Kidney glomerular epithelial cell (primary cell): ENCODE measurements around the gene ADRM1.

Experiments used
- DNase-seq: peaks from one replicate; lab custom pipeline; 2025; lab: John Stamatoyannopoulos, UW

ADRM1 gene, protein sequence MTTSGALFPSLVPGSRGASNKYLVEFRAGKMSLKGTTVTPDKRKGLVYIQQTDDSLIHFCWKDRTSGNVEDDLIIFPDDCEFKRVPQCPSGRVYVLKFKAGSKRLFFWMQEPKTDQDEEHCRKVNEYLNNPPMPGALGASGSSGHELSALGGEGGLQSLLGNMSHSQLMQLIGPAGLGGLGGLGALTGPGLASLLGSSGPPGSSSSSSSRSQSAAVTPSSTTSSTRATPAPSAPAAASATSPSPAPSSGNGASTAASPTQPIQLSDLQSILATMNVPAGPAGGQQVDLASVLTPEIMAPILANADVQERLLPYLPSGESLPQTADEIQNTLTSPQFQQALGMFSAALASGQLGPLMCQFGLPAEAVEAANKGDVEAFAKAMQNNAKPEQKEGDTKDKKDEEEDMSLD

DNA sequence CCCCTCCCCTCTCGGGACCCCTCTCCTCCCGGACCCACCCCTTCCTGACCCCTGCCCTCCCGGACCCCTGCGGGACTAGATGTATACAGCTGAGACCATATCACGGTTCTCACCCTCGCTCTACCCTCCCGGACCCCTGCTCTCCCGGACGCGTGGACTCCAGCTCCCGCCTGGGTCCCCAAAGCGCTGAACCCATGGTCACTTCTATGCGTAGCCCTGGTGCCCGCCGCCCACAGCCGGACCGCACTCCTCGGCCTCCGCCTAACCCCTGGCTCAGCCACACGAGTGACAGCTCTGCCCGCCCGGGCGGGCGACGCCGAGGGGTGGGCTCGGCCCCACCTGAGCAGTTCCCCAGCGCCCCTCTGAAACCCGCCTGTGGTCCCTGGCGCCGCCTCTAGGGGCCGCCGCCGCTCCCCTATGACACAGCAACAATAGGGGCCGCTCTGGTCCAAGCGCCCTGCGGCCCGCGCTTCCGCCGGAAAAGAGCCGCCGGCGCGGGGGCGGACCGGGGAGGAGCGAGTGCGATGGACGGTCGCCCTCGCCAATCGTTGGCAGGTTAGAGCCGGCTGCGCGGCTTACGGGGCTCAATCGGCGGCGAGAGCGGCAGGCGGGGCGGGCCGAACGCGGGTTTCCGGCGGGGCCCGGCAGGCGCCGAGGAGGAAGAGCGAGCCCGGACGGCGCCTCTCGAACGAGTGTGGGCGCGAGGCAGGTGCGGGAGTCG, at the start of gene ADRM1:
Gene ADRM1 (plus strand): TSS at position 657 of the 721 bp plus-strand sequence. CDS start 572 bp downstream, outside the sequence.
- peak; percentile 89 for DNase-seq

DNA sequence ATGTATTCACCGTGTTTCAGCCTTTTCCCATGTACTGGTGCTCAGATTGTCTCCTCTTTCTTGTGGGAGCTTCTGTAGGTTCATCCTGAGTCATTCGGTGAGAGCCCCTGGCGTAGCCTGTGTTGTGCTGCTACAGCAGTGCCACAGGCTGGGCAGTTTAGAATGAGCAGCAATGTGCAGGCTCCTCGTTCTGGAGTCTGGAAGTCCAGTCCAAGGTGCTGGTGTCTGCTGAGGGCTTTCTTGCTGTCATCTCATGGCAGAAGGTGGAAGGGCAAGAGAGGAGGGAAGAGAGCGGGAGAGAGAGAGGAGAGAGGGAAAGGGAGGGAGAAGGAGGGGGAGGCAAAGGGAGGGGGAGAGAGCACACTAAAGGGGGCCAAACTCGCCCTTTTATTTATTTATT, 49.4 kb upstream of the ADRM1 start:
- no peak for DNase-seq

DNA sequence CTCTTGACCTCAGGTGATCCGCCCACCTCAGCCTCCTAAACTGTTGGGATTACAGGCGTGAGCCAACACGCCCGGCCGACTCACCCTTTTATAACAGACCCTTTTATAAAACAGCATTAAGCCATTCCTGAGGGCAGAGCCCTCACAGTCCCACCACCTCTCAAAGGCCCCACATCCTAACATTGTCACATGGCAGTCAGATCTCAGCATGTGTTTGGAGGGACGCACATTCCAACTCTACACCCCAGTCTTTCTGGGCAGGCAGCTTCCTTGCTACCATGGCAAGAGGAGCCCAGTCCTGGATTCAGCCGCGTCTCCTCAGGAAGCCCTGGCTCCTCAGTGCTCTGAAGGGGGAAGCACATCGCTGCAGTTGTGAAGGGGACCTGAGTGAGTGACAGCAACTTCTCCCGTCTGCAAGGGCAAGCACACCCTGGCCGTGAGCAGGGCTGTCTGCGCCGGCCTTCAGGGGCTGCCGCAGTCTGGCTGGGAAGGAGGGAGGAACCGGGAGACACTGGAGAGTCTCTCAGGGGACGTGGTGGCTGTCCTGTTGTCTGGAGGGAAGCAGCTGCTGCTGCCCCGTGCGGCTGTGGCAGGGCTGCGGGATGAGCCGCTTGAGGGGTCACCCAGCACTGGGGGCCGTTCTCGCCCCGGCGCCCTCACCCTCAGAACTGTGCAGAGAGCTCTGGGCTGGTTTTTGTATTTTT, 48.6 kb upstream of the ADRM1 start:
- DNase-seq = no peak

DNA sequence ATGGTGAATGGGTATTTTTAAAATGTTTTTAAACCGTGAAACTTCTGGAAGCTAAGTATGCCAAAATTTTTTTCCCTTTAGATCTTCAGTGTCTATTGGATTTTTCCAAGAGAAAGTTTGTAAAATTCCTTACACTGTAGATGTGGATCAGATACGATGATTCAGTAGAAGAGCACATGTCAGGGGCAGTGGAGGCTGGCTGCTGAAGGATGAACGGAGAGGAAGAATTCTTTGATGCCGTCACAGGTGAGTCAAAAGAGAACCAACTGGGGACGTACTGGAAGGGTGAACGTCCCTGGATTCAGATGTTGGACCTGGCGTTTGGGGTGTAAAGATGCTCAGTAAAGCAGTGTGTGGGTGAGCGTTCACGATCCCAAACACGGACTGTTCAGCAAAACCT, 46.8 kb upstream of the ADRM1 start:
- no peak for DNase-seq

DNA sequence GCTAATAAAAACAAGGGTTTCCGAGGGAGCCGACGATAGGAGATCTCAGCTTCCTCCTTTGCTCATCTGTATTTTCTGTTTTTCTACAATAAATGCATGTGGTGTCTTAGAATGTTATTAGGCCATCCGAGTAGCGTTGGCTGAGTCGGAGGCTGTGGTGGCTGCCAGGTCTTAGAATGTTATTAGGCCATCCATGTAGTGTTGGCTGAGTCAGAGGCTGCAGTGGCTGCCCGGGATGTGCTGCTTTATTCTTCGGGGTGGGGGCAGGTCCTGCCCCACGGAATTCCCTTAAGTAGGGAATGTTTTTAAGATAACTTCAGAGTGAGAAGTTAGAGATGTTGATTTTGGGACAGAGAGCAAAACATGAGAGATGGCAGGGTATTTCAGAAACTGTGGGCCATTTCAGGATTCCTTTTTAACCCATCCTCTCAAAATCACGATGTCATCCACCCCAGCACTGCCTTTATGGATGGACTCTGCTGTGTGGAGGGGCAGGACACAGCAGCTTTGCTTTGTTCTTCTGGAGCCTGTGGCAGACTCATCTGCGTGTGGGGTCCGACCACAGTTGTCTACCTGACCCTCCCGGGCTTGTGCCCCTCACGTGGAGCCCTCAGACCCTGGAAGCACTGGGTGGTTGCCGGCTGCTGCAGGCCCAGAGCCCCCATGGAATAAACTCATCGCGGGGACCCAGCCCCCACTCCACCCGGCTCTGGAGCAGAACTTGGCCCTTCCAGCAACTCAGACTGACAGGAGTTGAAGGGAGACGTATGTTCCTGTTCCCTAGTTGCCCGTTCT, 44.1 kb upstream of the ADRM1 start:
- DNase-seq = peak; percentile 61

DNA sequence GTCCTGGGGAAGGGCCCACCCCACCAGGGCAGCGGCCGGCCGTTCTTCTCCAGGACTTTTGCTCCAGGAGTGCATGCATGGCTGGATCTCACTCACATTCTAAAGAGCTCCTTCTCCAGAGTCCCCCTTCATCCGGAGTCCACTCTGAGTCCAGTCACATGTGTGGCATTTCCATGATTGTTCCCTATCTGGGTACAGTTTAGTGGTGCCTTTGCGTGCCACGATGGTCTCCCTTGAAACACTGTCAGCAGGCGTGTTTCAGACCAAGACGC, 43.6 kb upstream of the ADRM1 start:
- DNase-seq = no peak

DNA sequence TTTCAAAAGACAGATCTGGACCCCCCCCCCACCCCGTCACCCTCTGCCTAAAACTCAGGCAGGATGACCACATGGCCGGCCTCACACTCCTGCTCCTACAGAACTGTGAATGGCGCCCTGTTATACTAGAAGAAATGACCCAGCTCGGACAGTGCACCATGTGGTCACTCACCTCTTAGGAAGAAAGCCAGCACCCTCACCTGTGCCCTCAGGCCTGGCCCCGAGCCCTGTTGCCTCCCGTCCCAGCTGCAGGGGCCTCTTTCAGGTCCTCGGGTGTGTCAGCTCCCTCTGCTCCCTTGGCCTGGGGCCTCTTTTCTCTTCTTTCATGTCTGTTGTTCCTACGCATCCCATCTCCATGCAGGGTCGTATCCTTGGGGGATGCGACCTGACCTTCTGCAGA, 40.7 kb upstream of the ADRM1 start:
- no peak for DNase-seq

DNA sequence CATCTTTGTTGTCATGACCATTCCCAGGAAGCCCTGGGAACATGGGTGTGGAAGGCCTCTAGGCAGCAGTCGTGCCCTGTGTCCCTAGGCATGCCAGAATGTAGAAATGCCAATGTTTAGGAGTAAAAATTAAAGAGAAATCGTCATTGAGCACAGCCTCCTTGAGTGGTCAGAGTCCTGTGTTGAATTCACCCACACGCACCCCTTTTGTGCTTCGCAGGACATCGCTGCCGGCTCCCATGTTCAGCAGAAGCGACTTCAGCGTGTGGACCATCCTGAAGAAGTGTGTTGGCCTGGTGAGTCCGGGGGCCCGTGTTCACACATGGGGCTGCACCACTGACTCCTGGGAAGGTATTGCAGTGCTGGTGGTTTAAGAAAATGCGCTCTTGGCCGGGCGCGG, 39.4 kb upstream of the ADRM1 start:
- DNase-seq = no peak

DNA sequence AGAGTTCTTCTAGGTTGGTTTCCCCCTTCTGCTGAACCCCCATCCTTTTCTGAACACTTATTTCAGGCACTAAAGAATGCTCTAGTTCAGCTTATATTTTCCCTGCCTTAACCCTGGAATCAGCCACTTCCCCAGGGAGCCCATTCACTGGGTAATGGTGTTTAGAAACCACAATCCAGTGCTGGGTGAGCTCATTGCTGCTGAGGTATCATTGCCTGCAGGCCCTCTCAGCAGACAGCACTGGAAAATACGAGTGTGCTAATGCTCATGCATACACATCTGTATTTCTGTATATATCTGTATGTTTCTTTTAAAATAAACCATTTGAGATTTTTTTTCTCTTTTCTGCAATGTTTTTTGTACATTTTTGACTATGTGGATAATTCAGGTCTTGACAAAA, 37.4 kb upstream of the ADRM1 start:
- no peak for DNase-seq

DNA sequence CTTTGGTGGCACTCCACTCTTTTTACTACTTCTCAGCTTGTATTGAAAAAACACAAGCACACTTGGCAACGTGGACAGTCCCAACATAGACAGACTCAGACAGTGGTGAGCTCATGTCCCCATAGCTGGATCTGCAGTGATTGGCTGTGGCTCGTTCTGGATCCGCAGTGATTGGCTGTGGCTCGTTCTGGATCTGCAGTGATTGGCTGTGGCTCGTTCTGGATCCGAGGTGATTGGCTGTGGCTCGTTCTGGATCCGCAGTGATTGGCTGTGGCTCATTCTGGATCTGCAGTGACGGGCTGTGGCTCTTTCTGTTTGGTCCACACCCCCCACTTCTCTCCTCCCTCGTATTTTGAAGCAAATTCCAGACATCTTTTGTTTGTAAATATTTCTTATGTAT, 36.5 kb upstream of the ADRM1 start:
- no peak for DNase-seq

DNA sequence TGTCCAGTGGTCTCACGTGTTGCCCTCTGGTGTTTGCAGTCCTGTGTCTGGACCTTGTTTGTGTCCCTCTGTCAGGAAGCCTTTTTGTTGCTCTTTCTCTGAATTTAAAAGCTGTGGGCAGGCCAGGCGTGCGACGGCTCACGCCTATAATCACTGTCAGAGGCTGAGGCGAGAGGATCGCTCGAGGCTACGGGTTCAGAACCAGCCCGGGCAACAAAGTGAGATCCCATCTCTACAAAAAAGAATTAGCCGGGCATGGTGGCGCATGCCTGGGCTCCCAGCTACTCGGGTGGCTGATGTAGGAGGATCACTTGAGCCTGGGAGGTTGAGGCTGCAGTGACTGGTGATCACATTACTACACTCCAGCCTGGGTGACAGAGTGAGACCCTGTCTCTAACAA, 35.9 kb upstream of the ADRM1 start:
- DNase-seq = no peak

DNA sequence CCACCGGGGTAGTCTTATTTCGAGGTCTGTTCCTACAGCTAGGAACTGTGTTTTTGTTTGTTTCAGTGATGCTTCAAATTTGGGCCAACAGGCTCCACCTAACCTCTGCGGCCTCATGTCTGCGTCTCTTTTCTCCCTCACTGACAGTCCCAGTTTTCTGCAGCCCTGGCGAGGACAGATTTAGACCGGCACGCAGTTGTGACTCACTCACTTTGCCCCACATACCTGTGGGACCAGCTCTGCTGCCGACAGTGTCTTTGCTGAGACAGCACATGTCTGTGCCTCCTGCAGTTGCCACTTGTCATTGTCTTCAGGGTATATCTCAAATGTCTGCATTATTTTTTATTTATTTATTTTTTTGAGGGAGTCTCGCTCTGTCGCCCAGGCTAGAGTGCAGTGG, 35.3 kb upstream of the ADRM1 start:
- no peak for DNase-seq

DNA sequence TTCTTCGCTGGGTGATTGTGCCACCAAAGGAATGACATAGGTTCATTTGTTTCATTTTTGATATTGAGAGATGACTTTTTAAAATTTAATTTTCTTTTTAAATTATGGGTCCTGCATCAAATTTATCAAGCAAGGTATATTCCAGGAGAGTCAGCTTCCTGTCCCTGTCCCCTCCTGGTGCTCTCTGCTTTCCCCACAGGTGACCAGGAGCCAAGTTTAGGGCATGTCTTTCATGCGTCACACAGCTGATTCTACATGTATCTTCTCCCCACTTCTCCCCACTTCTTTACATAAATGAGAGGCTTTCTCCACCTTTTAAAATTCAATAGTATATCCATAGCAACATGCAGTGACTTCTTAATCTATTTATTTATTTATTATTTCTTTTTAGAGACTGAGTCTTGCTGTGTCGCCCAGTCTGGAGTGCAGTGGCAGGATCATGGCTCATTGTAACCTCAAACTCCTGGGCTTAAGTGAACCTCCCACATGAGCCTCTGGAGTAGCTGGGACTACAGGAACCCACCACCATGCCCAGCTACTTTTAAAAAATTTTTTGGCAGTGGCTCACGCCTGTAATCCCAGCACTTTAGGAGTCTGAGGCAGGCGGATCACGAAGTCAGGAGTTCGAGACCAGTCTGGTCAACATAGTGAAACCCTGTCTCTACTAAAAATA, 34.4 kb upstream of the ADRM1 start:
- DNase-seq = no peak

DNA sequence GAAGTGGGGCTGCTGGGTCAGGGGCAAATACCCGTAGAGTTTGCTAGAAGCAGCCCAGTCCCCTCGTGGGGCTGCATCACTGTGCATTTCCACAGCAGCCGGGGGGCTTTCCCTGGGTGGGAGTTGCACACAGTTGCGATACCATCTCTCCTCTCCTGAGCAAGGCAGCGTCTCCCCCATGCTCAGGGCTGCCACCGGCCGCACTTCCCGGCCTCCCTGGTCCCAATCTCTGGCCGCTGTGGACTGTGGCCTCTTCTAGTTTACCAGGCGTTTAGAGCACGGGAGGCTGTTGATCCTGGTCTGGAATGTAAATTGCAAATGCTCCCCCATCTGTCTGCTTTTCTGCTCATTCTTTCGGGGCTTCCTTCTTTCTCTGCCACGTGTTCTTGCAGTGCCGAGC, 33.4 kb upstream of the ADRM1 start:
- DNase-seq = no peak

DNA sequence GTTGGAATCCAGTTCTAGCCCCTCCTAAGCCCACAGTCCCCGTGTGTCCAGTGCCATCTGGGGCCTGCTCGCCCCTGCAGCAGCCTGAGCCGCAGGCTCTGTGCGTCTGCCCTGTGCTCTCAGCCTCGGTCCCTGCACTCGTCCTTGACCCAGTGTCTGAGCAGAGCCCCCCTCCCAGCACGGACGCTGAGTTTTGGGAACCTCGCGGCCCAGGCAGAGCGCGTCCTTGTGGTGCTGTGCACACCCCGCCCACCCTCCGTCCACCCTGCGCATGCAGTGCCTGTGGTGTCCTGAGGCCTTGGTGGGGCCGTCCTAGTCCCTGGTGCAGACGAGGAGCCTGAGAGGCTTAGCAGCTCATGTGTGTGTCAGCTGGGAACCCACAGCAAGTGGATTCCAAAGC, 32.9 kb upstream of the ADRM1 start:
- DNase-seq = no peak

DNA sequence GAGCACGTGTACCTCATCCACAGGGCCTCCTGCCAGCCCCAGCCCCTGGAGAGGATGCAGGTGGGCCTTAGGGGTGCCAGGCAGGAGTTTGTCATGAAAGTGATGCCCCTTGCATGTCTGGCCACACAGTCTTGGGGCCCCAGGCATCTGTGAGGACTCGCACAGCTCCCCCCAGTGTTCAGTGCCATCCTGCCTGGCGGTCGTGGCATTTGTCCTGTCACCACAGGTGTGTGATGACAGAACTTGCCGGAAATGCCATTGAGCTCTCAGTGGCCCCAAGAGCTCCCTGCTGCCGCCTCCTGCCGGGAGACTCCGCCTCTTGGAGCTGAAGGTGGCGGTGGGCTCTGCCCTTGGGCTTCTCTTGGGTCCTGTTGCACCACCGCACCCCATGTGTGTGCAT, 30.6 kb upstream of the ADRM1 start:
- DNase-seq = no peak

DNA sequence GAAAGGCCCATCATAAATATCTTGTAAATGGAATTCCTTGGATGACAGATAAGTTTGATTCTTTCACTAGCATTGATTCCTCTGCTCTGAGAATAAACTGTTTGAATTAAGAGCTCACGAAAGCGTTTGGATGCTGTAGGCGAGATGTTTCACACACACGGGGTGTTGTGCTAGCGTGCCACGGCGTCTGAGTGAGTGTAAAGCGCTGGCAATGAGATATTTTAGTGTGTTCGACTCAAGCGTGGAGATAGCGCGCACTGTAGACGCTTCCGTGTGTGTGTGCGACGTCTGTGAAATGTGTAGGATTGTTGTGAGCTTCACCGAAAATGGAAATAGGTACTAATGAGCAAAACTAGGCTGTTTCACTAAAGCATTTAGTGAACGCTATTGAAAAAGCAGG, 29.4 kb upstream of the ADRM1 start:
- no peak for DNase-seq

DNA sequence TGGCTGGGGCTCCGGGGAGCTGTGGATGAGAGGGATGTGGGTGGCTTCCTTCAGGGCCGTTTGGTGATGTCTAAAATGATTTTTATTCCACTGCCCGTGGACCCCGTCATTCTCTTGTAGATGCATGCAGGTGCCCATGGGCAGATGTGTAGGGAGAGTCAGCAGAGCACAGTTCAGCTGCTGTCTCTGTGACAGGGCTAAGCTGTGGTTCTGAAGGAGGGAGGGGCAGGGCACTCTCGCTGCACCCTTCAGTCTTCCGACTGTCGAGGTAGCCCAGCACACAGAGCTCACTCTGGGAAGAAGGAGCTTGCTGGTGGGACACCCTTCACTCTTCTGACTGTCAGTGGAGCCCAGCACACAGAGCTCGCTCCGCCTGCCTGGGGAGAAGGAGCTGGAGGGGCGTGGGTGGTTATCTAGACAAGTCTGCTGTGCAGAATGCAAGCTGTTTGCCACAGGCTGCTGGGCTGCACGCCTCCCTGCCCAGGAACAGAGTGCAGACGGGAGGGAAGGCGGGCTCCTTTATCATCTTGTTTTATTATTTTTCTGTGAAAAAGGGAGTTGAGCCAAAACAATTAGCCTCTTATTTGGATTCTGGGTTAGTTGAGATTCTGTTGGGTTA, 28.4 kb upstream of the ADRM1 start:
- peak; percentile 78 for DNase-seq

DNA sequence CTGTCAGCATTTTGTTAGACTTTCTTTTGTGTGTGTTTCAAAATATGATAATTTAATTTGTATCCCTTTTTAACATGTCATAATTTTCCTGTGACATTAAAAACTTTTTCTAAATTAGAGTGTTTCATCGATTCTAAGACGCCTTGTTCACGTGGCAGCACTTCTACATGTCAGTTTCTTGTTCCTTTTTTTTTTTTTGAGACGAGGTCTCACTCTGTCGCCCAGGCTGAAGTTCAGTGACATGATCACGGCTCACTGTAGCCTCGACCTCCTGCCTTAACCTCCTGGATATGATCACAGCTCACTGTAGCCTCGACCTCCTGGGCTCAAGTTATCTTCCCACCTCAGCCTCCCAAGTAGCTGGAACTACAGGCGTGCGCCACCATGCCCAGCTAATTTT, 27.6 kb upstream of the ADRM1 start:
- DNase-seq = no peak

DNA sequence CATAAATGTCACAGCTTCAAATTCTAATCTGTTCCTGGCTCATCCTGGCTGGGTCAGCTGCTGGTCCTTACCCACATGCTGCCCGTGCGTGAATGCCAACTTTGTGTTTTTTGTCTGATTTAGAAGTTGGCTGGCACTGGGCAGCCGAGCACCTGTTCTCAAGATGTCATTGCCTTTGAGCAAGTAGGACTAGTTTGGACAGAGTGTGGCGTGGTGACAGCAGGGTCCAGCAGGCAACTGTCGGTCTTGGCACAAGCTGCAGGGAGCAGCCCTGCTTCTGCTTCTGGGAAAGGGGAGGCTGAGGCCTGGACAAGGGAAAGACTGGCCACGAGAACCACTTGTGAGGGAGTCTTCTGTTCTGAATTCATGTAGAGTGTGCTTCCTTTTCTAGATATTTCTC, 26.4 kb upstream of the ADRM1 start:
- no peak for DNase-seq

DNA sequence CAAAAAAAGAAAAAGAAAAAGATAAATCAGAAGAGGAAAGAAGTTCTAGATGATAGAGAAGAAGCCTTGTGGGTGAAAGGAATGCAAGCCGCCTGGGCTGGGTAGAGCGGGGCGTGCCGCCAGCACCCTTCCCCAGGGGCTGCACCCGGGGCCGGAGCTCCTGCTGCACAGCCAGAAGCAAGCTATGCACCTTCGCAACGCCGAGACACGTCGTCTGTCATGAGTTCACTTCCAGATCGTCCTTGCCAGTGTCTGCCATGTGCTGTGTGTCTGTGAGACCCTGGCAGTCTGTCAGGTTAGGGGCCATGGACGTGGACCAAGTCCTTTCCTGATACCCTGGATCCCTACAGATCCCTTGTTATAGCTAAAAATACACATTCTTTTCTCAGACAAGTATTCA, 25.5 kb upstream of the ADRM1 start:
- DNase-seq = no peak
